Endothelial cell of umbilical vein (primary cell): Measurements from ENCODE around the gene FOXP1. TPM values are rescaled to one million over a fixed set of nuclear protein-coding genes. Genes with fewer than 3 reads are reported as not detected.

Experiments used
- BruUV-seq: library from RNA; stranded (reverse); fragments of 400-500 nt; replicated peaks from 2 replicates; lab custom pipeline; 2021; lab: Mats Ljungman, UMichigan
- CTCF ChIA-PET: fragments of 300-600, 350-600 bp; sonication (Branson Sonifier 250); formaldehyde crosslinking; loops from one replicate; lab custom pipeline; 2021; ENCODE audit warnings: antibody characterized with exemption, inconsistent platforms; lab: Charles Lee
- POLR2A ChIA-PET: fragments of 300-600, 350-600 bp; sonication (Branson Sonifier 250); formaldehyde crosslinking; loops from one replicate; lab custom pipeline; 2021; ENCODE audit warnings: antibody characterized with exemption, inconsistent platforms; lab: Charles Lee
- DNase-seq: peaks from one replicate; pipeline ENCODE4 v3.0.0-alpha.2; 2011; ENCODE audit warnings: low read depth, low spot score
- FAIRE-seq: peaks from 2 replicates; lab custom pipeline; 2011; peaks lifted over from hg19 to GRCh38; lab: Jason Lieb, UNC
- H2AFZ ChIP-seq: 2 replicates; pipeline ENCODE4 v1.6.0; 2012; ENCODE audit warnings: low read depth, low read length, control low read depth, inconsistent platforms
- H3K27ac ChIP-seq: 2 replicates; pipeline ENCODE4 v1.5.1; 2011; ENCODE audit warnings: low read depth, mild to moderate bottlenecking, control low read depth, low read length, moderate library complexity; ENCODE audit not compliant: insufficient read depth
- H3K27me3 ChIP-seq, 2 experiments: 2 replicates each; pipeline versions ENCODE4 v1.6.0 to v1.6.1; 2011; ENCODE audit warnings: low read length in 2 of 2, mixed read lengths in 1 of 2; ENCODE audit not compliant: control insufficient read depth in 2 of 2, insufficient read depth in 2 of 2
- H3K36me3 ChIP-seq, 2 experiments: 2 replicates in 1 of 2; 3 replicates in 1 of 2; pipeline ENCODE4 v1.5.1; 2011; ENCODE audit warnings: low read length in 2 of 2, mild to moderate bottlenecking in 1 of 2, moderate library complexity in 1 of 2; ENCODE audit not compliant: control insufficient read depth in 2 of 2, insufficient read depth in 2 of 2; ENCODE audit errors: extremely low read depth in 1 of 2
- H3K4me1 ChIP-seq: 3 replicates; pipeline ENCODE4 v1.5.1; 2011; ENCODE audit warnings: mild to moderate bottlenecking, low read length; ENCODE audit not compliant: control insufficient read depth, insufficient read depth; ENCODE audit errors: extremely low read depth
- H3K4me2 ChIP-seq: 2 replicates; pipeline ENCODE4 v1.6.1; 2011; ENCODE audit warnings: low read length, control low read depth, mixed read lengths; ENCODE audit not compliant: insufficient read depth
- H3K4me3 ChIP-seq, 3 experiments: fragments of 200-600 bp in 1 of 3; sonication (generic), shearing (Covaris generic) in 1 of 3; replicated peaks in 1 of 3; 2 replicates each; pipeline ENCODE4 v1.5.1; 2011 to 2016; ENCODE audit warnings: control low read depth in 3 of 3, low read length in 3 of 3, mild to moderate bottlenecking in 2 of 3, inconsistent platforms in 1 of 3, low read depth in 1 of 3, moderate library complexity in 1 of 3; ENCODE audit not compliant: insufficient read depth in 1 of 3
- H3K79me2 ChIP-seq: 2 replicates; pipeline ENCODE4 v1.6.0; 2012; ENCODE audit warnings: low read length, inconsistent platforms; ENCODE audit not compliant: control insufficient read depth, insufficient read depth
- H3K9ac ChIP-seq: replicated peaks from 2 replicates; pipeline ENCODE3; 2011; ENCODE audit warnings: low read length, control low read depth; ENCODE audit not compliant: insufficient read depth; ENCODE audit errors: extremely low read depth
- H3K9me1 ChIP-seq: replicated peaks from 3 replicates; pipeline ENCODE4 v1.6.0; 2011; ENCODE audit warnings: mild to moderate bottlenecking, low read length; ENCODE audit not compliant: control insufficient read depth, insufficient read depth; ENCODE audit errors: extremely low read depth
- H3K9me3 ChIP-seq: replicated peaks from 2 replicates; pipeline ENCODE4 v1.5.1; 2012; ENCODE audit warnings: low read length, inconsistent platforms; ENCODE audit not compliant: control insufficient read depth, insufficient read depth
- H4K20me1 ChIP-seq: replicated peaks from 2 replicates; pipeline ENCODE3; 2011; ENCODE audit warnings: mild to moderate bottlenecking, low read length; ENCODE audit not compliant: control insufficient read depth, insufficient read depth; ENCODE audit errors: extremely low read depth
- CTCF ChIP-seq, 2 donors: IDR thresholded peaks; 1 replicate in 1 of 2; 2 replicates in 1 of 2; pipeline ENCODE4 v1.5.1; 2011; ENCODE audit warnings: low read length in 2 of 2, mild to moderate bottlenecking in 2 of 2, moderate library complexity in 2 of 2, control low read depth in 1 of 2, inconsistent platforms in 1 of 2, low read depth in 1 of 2; ENCODE audit not compliant: insufficient read depth in 1 of 2; ENCODE audit errors: extremely low read depth in 1 of 2
- EZH2 ChIP-seq: IDR thresholded peaks from 2 replicates; pipeline ENCODE4 v1.6.1; 2012; ENCODE audit warnings: borderline replicate concordance, low read depth, mild to moderate bottlenecking, moderate library complexity, low read length, inconsistent platforms; ENCODE audit not compliant: severe bottlenecking
- FOS ChIP-seq: IDR thresholded peaks from 2 replicates; pipeline ENCODE4 v1.6.1; 2011; ENCODE audit warnings: mild to moderate bottlenecking, low read length, moderate library complexity, borderline replicate concordance; ENCODE audit not compliant: insufficient read depth
- GATA2 ChIP-seq: IDR thresholded peaks from 2 replicates; pipeline ENCODE4 v1.7.0; 2011; ENCODE audit warnings: low read depth, mild to moderate bottlenecking, moderate library complexity, mixed read lengths, low read length; ENCODE audit not compliant: insufficient read length, insufficient read depth
- JUN ChIP-seq: IDR thresholded peaks from 2 replicates; pipeline ENCODE4 v1.6.1; 2011; ENCODE audit warnings: borderline replicate concordance, low read depth; ENCODE audit not compliant: insufficient read length, insufficient read depth
- MAX ChIP-seq: IDR thresholded peaks from 2 replicates; pipeline ENCODE4 v1.6.1; 2011; ENCODE audit not compliant: insufficient read depth, insufficient read length
- MYC ChIP-seq: IDR thresholded peaks from one replicate; pipeline ENCODE4 v1.6.1; 2011; ENCODE audit warnings: mild to moderate bottlenecking, low read depth, low read length
- POLR2A ChIP-seq: IDR thresholded peaks from 2 replicates; pipeline ENCODE4 v1.6.1; 2012; ENCODE audit warnings: low read depth, mild to moderate bottlenecking, control low read depth, low read length
- POLR2AphosphoS5 ChIP-seq: IDR thresholded peaks from 2 replicates; pipeline ENCODE4 v1.6.1; 2012; ENCODE audit warnings: low read depth, mild to moderate bottlenecking, control low read depth, low read length, moderate library complexity; ENCODE audit not compliant: insufficient read depth
- dilution Hi-C: fragments of 300-500 bp; cut with MboI; formaldehyde crosslinking; loops from one replicate; pipeline ENCODE4 v1.15.0; 2019; ENCODE audit warnings: low sequenced_read_pairs; ENCODE audit not compliant: extremely low pct_ligation_motif_present
- intact Hi-C: fragments of 100-400 bp; cut with micrococcal nuclease; formaldehyde crosslinking; loops from one replicate; pipeline ENCODE4 v1.10.0; 2022
- polyA plus RNA-seq, 4 experiments: library from polyadenylated mRNA; depleted of rRNA in 3 of 4; stranded (reverse) in 3 of 4; unstranded in 1 of 4; fragments of >200 nt; gene quantifications; 2 replicates each; pipeline versions ENCODE4 v1.2.1 to v1.2.3, GENCODE V29; 2011 to 2012; ENCODE audit warnings: missing spikeins in 1 of 4
- total RNA-seq: library from RNA; stranded (reverse); gene quantifications from 2 replicates; pipeline ENCODE4 v1.2.3, GENCODE V29; 2021

Gene FOXP1
- total and polyA plus RNA-seq, 2 donors (not counting 3 experiments of a cell fraction or from before 2014, with no cell fraction given) = 41.0 to 107 TPM

GRCh38 chr3:71119171-71119570 is 464.4 kb downstream of the FOXP1 start:
- no TSS peak for BruUV-seq
- no peaks in the 10 kb centered on the region for H4K20me1 ChIP-seq
- H3K27me3 ChIP-seq = no peaks in the 10 kb centered on the region
- CTCF ChIA-PET = interaction anchor here (1.0 to 1.2 kb wide), 2 partner anchors 15 kb away, joined by 3 to 5 read pairs; no protein-coding TSS in a partner anchor
- peak; percentile 64 for FAIRE-seq
- H3K27ac ChIP-seq = no peak overlapping the region
- H3K79me2 ChIP-seq = peaks cover 2% of the 10 kb centered on the region
- no peak overlapping the region for H3K4me3 ChIP-seq
- intact Hi-C loops = no loop called here
- no peak for TF ChIP-seq CTCF (IDR thresholded peaks at IDR 0.05; ENCODE audit: extremely low read depth in 1 of 2, insufficient read depth in 1 of 2, low read depth in 1 of 2, low read length in 2 of 2)
- peak; percentile 45 for TF ChIP-seq FOS
- TF ChIP-seq POLR2A = no peak
- H3K9ac ChIP-seq = no peak overlapping the region
- dilution Hi-C loops = no loop called here
- H3K9me3 ChIP-seq = no peaks in the 10 kb centered on the region
- no peaks in the 10 kb centered on the region for H3K9me1 ChIP-seq
- no peaks in the 10 kb centered on the region for H3K36me3 ChIP-seq
- POLR2A ChIA-PET = no interaction called here
- H2AFZ ChIP-seq = no peak overlapping the region
- H3K4me2 ChIP-seq = no peak overlapping the region
- DNase-seq = peak; percentile 43
- peaks cover 11% of the 10 kb centered on the region for H3K4me1 ChIP-seq

- intact Hi-C loops (no loop called here), dilution Hi-C loops (no loop called here)
- Histone ChIP-seq H3K9me1 (no peaks in the 10 kb centered on the region), H3K4me3 (no peak overlapping the region), H3K9ac (no peak overlapping the region), H3K27me3 (no peaks in the 10 kb centered on the region), H3K4me2 (no peak overlapping the region), H3K79me2 (peaks cover 2% of the 10 kb centered on the region), H3K27ac (no peak overlapping the region), H2AFZ (no peak overlapping the region), H3K9me3 (no peaks in the 10 kb centered on the region), H3K4me1 (peaks cover 11% of the 10 kb centered on the region), H3K36me3 (no peaks in the 10 kb centered on the region), H4K20me1 (no peaks in the 10 kb centered on the region)
- no TSS peak for BruUV-seq
- POLR2A ChIA-PET = interaction anchor here (1.1 kb wide), 1 partner anchor 9 kb away, joined by 3 read pairs; no protein-coding TSS in a partner anchor
- DNase-seq = no peak
- CTCF ChIA-PET = interaction anchor here (1.0 to 1.4 kb wide), 4 partner anchors 14 to 23 kb away, joined by 3 to 5 read pairs (median 3); no protein-coding TSS in a partner anchor
- no peak for FAIRE-seq
- no peak for TF ChIP-seq MYC
- TF ChIP-seq FOS = no peak
- TF ChIP-seq POLR2AphosphoS5 = no peak
- no peak for TF ChIP-seq JUN
- no peak for TF ChIP-seq POLR2A
- no peak for TF ChIP-seq MAX
- TF ChIP-seq CTCF (IDR thresholded peaks at IDR 0.05; ENCODE audit: extremely low read depth in 1 of 2, insufficient read depth in 1 of 2, low read depth in 1 of 2, low read length in 2 of 2) = no peak
- TF ChIP-seq GATA2 = no peak
- TF ChIP-seq EZH2 = no peak
These were observed 465.1 kb downstream of the FOXP1 start for GRCh38 chr3:71118436-71118835.
